Epithelial cell of esophagus (primary cell): ENCODE data around the gene HSPA1L.

ENCODE experiments used
- DNase-seq: peaks from one replicate; pipeline ENCODE4 v3.0.0; 2010; ENCODE audit warnings: low read depth
- H3K4me3 ChIP-seq: 2 replicates; pipeline ENCODE4 v1.5.1; 2011; ENCODE audit warnings: mild to moderate bottlenecking, low read length, control low read depth
- TF ChIP-seq, protein P1 (sequence below): IDR thresholded peaks from 2 replicates; pipeline ENCODE4 v1.5.1; 2011; ENCODE audit warnings: low read depth, mild to moderate bottlenecking, low read length, control low read depth, inconsistent platforms; ENCODE audit not compliant: insufficient read depth; ENCODE audit errors: missing control alignments

HSPA1L gene

DNA sequence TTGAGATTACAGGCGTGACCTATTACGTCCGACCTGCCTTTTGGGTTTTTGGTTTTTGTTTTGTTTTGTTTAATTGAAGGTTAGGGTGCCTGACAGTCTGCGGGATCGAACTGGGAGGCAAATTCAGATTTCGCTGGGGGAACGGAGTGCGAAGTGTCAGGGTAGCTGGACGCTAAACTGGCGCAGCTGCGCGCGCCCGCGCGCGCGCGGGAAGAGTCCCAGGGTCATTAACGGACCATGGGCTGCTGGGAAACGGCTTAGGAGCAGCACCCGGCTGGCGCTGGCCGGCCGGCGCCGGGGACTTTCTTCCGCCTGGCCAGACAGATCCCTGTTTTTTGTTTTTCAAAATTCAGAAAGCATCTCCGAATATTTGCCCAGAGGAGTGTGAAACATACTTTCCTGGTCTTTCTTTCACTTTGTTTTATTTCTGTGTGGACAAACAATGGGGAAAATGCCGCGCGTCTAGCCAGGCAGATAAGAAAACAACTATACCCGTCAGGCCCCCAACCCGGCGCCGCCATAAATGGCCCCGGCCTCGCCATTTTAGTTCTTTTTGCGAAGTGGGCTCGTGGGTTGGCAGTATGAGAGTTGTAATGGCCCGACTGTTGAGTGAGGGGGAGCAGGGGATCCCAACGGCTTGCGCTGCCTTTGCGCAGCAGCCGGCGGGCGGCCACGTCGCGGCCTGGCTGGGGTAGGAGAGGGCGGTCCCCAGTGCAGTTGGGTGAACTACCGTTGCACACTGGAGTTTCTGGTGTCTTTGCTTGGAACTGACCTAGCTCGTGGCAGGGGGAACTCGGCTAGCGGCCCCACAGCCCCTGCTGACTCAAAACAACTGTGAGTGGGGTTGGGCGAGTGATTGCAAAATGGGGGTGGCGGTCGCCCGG is 19.5 kb upstream of the HSPA1L start:
- TF ChIP-seq, protein P1, sequence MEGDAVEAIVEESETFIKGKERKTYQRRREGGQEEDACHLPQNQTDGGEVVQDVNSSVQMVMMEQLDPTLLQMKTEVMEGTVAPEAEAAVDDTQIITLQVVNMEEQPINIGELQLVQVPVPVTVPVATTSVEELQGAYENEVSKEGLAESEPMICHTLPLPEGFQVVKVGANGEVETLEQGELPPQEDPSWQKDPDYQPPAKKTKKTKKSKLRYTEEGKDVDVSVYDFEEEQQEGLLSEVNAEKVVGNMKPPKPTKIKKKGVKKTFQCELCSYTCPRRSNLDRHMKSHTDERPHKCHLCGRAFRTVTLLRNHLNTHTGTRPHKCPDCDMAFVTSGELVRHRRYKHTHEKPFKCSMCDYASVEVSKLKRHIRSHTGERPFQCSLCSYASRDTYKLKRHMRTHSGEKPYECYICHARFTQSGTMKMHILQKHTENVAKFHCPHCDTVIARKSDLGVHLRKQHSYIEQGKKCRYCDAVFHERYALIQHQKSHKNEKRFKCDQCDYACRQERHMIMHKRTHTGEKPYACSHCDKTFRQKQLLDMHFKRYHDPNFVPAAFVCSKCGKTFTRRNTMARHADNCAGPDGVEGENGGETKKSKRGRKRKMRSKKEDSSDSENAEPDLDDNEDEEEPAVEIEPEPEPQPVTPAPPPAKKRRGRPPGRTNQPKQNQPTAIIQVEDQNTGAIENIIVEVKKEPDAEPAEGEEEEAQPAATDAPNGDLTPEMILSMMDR: no peak
- peak; percentile 80 for DNase-seq

DNA sequence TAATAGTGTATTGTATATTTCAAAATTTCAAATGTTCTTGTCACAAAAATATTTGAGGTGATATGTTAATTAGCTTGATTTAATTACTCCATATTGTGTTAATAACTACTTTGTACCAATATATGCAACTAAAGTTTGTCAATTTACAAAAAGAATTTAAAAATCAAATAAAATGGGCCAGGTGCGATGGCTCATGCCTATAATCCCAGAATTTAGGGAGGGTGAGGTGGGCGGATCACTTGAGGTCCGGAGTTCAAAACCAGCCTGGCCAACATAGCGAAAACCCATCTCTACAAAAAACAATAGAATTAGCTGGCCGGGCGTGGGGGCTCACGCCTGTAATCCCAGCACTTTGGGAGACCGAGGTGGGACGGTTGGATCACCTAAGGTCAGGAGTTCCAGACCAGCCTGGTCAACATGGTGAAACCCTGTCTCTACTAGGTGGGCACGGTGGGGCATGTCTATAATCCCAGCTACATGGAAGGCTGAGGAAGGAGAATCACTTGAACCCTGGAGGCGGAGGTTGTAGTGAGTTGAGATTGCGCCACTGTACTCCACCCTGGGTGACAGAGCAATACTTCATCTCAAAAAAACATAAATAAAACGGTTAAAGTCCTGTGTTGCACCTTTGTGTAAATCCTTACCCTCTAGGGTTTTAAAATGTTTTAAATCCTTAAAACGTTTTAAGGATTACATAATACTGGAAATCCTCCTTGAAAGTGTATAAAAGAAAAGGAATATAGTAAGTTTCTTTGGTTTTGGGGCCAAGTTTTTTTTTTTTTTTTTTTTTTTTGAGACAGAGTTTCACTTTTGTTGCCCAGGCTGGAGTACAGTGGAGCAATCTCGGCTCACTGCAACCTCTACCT is 16.5 kb upstream of the HSPA1L start:
- peak overlapping the region; percentile 67 for H3K4me3 ChIP-seq
- peak; percentile 46 for DNase-seq
- TF ChIP-seq, protein P1: no peak

More for the DNA sequence above, 19.5 kb upstream of the HSPA1L start:
- H3K4me3 ChIP-seq: peak overlapping the region; percentile 92

DNA sequence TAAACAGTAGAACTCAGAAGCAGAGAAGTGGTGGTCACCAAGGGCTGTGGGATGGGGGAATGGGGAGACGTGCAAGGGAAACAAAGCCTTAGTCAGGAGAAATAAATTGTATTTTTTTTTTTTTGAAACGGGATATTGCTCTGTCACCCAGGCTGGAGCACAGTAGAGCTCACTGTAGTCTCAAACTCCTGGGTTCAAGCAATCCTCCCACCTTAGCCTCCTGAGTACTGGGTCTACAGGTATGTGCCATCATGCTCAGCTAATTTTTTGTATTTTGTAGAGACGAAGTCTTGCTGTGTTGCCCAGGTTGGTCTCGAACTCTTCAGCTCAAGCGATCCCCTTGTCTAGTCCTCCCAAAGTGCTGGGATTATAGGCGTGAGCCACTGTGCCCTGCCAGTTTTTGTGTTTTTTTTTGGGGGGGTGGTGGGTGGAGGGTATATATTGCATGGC is 15.8 kb upstream of the HSPA1L start:
- peak overlapping the region; percentile 67 for H3K4me3 ChIP-seq
- TF ChIP-seq, protein P1: no peak
- DNase-seq: no peak

DNA sequence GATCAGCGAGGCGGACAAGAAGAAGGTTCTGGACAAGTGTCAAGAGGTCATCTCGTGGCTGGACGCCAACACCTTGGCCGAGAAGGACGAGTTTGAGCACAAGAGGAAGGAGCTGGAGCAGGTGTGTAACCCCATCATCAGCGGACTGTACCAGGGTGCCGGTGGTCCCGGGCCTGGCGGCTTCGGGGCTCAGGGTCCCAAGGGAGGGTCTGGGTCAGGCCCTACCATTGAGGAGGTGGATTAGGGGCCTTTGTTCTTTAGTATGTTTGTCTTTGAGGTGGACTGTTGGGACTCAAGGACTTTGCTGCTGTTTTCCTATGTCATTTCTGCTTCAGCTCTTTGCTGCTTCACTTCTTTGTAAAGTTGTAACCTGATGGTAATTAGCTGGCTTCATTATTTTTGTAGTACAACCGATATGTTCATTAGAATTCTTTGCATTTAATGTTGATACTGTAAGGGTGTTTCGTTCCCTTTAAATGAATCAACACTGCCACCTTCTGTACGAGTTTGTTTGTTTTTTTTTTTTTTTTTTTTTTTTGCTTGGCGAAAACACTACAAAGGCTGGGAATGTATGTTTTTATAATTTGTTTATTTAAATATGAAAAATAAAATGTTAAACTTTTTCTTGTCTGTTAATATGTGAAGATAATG is 14.7 kb upstream of the HSPA1L start:
- DNase-seq: peak; percentile 63
- H3K4me3 ChIP-seq: peak overlapping the region; percentile 67
- TF ChIP-seq, protein P1: peak; percentile 25

DNA sequence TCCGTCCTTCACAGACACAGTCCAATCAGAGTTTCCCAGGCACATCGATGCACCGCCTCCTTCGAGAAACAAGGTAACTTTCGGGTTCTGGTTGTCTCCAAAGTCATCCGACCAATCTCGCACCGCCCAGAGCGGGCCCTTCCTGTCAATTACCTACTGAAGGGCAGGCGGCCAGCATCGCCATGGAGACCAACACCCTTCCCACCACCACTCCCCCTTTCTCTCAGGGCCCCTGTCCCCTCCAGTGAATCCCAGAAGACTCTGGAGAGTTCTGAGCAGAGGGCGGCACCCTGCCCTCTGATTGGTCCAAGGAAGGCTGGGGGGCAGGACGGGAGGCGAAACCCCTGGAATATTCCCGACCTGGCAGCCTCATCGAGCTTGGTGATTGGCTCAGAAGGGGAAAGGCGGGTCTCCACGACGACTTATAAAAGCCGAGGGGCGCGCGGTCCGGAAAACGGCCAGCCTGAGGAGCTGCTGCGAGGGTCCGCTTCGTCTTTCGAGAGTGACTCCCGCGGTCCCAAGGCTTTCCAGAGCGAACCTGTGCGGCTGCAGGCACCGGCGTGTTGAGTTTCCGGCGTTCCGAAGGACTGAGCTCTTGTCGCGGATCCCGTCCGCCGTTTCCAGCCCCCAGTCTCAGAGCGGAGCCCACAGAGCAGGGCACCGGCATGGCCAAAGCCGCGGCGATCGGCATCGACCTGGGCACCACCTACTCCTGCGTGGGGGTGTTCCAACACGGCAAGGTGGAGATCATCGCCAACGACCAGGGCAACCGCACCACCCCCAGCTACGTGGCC is 12.4 kb upstream of the HSPA1L start, which contains the start of gene HSPA1B:
Gene HSPA1B, plus strand, starts transcription at position 453 of the 794 bp plus-strand sequence. Its CDS starts 213 bp downstream, at position 666.
- TF ChIP-seq, protein P1: no peak
- peak within 1 kb of the TSS; percentile 77 for H3K4me3 ChIP-seq

More for the DNA sequence above, 12.4 kb upstream of the HSPA1L start, which contains the start of gene HSPA1B:
- peak; percentile 100 for DNase-seq
